Activated T-cell treated with anti-CD3 and anti-CD28 coated beads, Interleukin-2, amount 50 U/mL, for 4 hours (primary cell): ENCODE results near the gene FAM241B. TPM values are rescaled to one million over a fixed set of nuclear protein-coding genes. Genes with fewer than 3 reads are reported as not detected.

Source experiments
- ATAC-seq, 2 donors: fragments of 200-7000 bp; cut with Tn5 transposase; one replicate each; pipeline ENCODE4 v1.10.0; 2021
- DNase-seq: peaks from one replicate; pipeline ENCODE4 v3.0.0-alpha.2; 2020
- H3K27me3 Mint-ChIP-seq: one replicate; pipeline ENCODE4 v1.8.0; 2021; ENCODE audit warnings: low read depth, mixed read lengths
- H3K36me3 Mint-ChIP-seq: one replicate; pipeline ENCODE4 v1.8.0; 2022; ENCODE audit warnings: mixed read lengths; ENCODE audit not compliant: insufficient read depth
- H3K4me1 Mint-ChIP-seq: one replicate; pipeline ENCODE4 v1.8.0; 2021; ENCODE audit warnings: low read depth, mixed read lengths
- H3K4me3 Mint-ChIP-seq: one replicate; pipeline ENCODE4 v1.8.0; 2021; ENCODE audit warnings: mild to moderate bottlenecking, moderate library complexity, mixed read lengths
- H3K9me3 Mint-ChIP-seq: one replicate; pipeline ENCODE4 v1.8.0; 2021; ENCODE audit warnings: mixed read lengths
- total RNA-seq, 3 donors: library from RNA; stranded (reverse); gene quantifications; one replicate each; pipeline ENCODE4 v1.2.1, GENCODE V29; 2021

The FAM241B gene
- total RNA-seq, 3 donors from 2014 or later = 13.9 to 16.5 (median 15.3) TPM

GRCh38 chr10:69640196-69640980, 10.3 kb downstream of the FAM241B start:
- no peak for ATAC-seq

GRCh38 chr10:69641261-69641980, 11.4 kb downstream of the FAM241B start:
- H3K4me3 Mint-ChIP-seq = no peak overlapping the region
- ATAC-seq = no peak
- H3K4me1 Mint-ChIP-seq = no peaks in the 10 kb centered on the region
- no peak for DNase-seq
- peaks cover 5% of the 10 kb centered on the region for H3K27me3 Mint-ChIP-seq
- no peaks in the 10 kb centered on the region for H3K36me3 Mint-ChIP-seq
- no peaks in the 10 kb centered on the region for H3K9me3 Mint-ChIP-seq

More at GRCh38 chr10:69640196-69640980, 10.3 kb downstream of the FAM241B start:
- H3K27me3 Mint-ChIP-seq = peaks cover 5% of the 10 kb centered on the region
- no peak overlapping the region for H3K4me3 Mint-ChIP-seq
- no peaks in the 10 kb centered on the region for H3K36me3 Mint-ChIP-seq
- H3K4me1 Mint-ChIP-seq = no peaks in the 10 kb centered on the region
- DNase-seq = no peak
- H3K9me3 Mint-ChIP-seq = no peaks in the 10 kb centered on the region

GRCh38 chr10:69642747-69643146, 12.7 kb downstream of the FAM241B start:
- Mint-ChIP-seq H3K9me3 (no peaks in the 10 kb centered on the region), H3K27me3 (peaks cover 5% of the 10 kb centered on the region), H3K4me1 (no peaks in the 10 kb centered on the region), H3K4me3 (no peak overlapping the region), H3K36me3 (no peaks in the 10 kb centered on the region)
- ATAC-seq (no peak), DNase-seq (no peak)

DNA sequence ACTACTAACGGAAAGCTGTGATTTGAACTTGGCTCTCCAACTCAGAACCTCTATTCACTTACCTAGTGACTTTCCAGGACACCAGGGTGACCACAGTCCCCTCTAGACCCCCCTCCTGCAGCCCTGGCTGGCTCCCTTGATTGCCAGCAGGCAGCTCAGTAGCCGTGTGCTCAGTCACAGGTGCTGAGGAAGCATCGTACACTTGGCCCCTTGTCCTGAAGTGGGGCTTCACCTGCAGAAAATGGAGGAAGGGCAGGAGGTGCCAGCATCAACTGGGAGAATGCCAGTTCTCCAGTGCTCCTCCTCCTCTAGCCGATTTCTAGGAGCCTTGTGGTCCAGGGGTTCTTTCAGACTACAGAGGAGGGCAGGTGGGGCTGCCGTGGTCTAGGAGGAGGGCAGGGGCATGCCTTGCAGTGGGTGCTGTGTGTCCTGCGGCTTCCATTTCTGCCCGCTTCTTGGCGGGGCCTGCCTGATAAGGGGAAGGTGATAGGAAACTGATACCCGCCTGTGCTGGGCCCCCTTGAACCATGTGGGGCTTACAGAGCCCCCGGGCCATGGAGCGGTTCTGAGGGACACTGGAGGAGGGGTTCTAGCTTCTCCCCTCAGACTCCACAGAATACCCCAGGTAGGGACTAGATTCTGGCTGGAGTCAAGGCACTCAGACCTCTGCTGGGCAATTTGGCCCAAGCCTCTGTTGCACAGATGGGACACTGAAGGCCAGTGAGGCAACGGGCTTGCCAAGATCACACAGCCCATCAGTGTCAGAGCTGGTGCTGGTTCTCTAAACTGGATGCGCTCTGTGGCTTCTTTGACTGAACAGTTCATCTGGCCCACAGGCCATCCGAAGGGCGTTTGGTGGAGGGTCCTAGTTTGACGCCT, 14.0 kb downstream of the FAM241B start:
- Mint-ChIP-seq H3K4me3 (no peak overlapping the region), H3K36me3 (no peaks in the 10 kb centered on the region), H3K27me3 (peaks cover 5% of the 10 kb centered on the region), H3K9me3 (no peaks in the 10 kb centered on the region), H3K4me1 (no peaks in the 10 kb centered on the region)
- DNase-seq (no peak), ATAC-seq (no peak)

DNA sequence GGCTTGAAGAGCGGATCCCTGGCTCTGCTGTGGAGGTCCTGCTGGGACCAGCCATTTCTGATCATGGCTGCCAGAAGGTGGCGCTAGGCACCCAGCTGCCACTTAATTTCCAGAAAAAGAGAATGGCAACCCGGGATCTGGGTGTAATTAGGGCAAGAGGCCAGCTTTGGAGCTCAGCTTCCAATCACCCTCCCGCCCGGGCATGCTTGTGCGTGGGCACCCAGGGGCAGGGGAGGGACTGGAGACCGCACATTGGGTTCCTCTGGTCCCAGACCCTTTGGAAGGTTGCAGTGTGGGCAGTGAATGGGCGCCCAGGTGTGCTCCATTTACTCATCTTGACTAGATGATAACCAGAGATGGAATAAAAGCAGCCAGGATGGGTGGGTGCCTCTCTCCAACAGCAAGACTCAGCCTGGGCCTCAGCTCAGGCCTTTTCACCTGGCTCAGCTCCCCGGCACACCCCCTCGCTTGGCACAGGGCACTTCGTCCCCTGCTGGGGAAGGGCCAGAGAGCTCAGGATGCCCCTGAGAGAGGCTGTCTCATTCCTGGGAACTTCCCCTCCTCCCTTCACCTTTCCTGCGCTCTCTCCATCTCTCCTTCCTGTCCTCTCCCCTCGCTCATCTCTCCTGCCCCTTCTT, 14.7 kb downstream of the FAM241B start:
- no peak for DNase-seq
- H3K4me3 Mint-ChIP-seq = no peak overlapping the region
- no peaks in the 10 kb centered on the region for H3K36me3 Mint-ChIP-seq
- no peaks in the 10 kb centered on the region for H3K9me3 Mint-ChIP-seq
- no peak for ATAC-seq
- H3K27me3 Mint-ChIP-seq = peaks cover 5% of the 10 kb centered on the region
- H3K4me1 Mint-ChIP-seq = no peaks in the 10 kb centered on the region

- H3K9me3 Mint-ChIP-seq = no peaks in the 10 kb centered on the region
- DNase-seq = no peak
- H3K27me3 Mint-ChIP-seq = peaks cover 5% of the 10 kb centered on the region
- no peaks in the 10 kb centered on the region for H3K36me3 Mint-ChIP-seq
- H3K4me1 Mint-ChIP-seq = peaks cover 4% of the 10 kb centered on the region
- no peak overlapping the region for H3K4me3 Mint-ChIP-seq
- ATAC-seq = no peak
Observed at GRCh38 chr10:69645296-69646184, 15.5 kb downstream of the FAM241B start.

- H3K36me3 Mint-ChIP-seq = no peaks in the 10 kb centered on the region
- DNase-seq (no peak), ATAC-seq (no peak)
- H3K4me1 Mint-ChIP-seq = peaks cover 12% of the 10 kb centered on the region
- H3K27me3 Mint-ChIP-seq = peaks cover 2% of the 10 kb centered on the region
- H3K9me3 Mint-ChIP-seq = no peaks in the 10 kb centered on the region
- no peak overlapping the region for H3K4me3 Mint-ChIP-seq
Observed at GRCh38 chr10:69646185-69647060, 16.4 kb downstream of the FAM241B start.

DNA sequence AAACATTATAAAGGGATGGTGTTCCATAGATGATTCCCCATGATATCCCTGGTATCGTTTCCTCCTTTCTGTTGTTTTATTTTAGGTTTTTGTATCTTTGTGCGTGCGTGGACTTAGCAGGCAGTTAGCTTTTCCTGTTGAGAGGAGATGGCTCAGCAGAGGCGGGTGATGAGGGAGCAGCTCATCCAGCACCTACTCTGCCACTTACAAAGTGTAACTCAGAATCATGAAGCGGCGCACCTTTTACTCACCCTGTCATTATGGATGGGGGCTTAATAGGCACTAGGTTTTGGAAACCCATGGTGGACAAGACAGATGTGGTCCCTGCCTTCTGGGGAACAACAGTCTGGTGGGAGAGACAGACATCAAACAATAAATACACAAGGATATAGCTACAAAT, 17.1 kb downstream of the FAM241B start:
- Mint-ChIP-seq H3K36me3 (no peaks in the 10 kb centered on the region), H3K9me3 (no peaks in the 10 kb centered on the region), H3K27me3 (peaks cover 2% of the 10 kb centered on the region), H3K4me1 (peaks cover 16% of the 10 kb centered on the region), H3K4me3 (no peak overlapping the region)
- DNase-seq = no peak
- no peak for ATAC-seq

DNA sequence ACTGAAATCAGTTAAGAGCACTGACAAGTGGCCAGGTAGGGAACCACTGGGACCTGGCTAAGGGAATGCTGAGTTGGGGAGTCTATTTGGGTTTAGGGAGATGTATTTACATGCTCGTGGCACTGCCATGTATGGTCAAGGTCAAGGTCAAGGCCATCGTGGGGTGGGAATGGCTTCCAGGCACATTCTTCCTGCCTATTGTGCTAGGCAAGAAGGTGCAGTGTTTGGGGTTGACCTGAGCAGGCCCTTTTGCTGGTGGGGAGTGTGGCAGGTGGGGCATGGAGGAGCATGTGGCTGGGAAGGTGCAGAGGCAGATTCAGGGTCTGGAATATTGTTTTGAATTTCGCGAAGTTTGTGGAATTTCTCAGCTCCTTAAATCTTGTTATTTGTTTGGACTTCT, 17.8 kb downstream of the FAM241B start:
- Mint-ChIP-seq H3K36me3 (no peaks in the 10 kb centered on the region), H3K27me3 (peaks cover under 1% of the 10 kb centered on the region), H3K9me3 (no peaks in the 10 kb centered on the region), H3K4me3 (no peak overlapping the region), H3K4me1 (peaks cover 16% of the 10 kb centered on the region)
- no peak for DNase-seq
- ATAC-seq = no peak

GRCh38 chr10:69648461-69648860, 18.4 kb downstream of the FAM241B start:
- Mint-ChIP-seq H3K4me1 (peaks cover 16% of the 10 kb centered on the region), H3K9me3 (no peaks in the 10 kb centered on the region), H3K4me3 (no peak overlapping the region), H3K36me3 (no peaks in the 10 kb centered on the region), H3K27me3 (no peaks in the 10 kb centered on the region)
- no peak for ATAC-seq
- no peak for DNase-seq

DNA sequence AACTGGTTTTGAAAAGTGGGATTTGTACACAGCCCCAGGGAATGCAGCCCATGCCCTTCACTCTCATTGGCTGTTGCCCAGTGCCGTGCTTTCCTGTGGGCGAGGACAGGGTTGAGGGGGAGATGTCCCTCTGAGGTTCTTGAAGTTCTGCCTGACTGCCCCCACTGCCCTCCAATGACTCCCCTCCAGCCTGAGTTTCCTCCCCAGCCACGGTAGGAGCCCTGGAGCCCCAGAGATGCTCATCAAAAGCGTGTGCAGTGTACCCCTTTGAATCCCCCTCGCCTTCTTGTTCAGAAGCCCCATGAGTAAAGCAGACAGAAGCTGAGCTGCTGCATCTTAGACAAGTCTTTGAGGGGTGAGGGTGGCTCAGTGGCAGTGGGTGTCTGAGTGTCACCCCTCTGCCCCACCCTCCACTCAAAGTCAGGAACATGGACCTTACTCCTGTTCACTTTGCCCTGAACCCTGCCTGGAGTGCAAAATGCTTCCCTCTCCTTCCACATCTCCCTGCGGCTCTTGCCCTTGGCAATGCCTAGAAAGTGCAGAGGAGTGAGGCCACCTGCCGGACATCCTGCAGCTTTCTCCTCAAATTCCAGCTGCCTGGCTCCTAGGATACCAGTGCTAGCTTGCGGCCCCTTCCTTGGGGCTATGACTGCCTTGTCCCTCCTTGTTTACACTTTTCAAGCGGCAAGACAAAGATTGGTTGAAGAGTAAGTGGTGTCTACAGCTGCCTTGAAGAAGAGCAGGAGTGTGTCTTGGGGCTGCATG, 19.9 kb downstream of the FAM241B start:
- Mint-ChIP-seq H3K4me1 (peaks cover 16% of the 10 kb centered on the region), H3K9me3 (no peaks in the 10 kb centered on the region), H3K27me3 (no peaks in the 10 kb centered on the region), H3K36me3 (no peaks in the 10 kb centered on the region), H3K4me3 (no peak overlapping the region)
- ATAC-seq = no peak
- DNase-seq = no peak
